Colonic mucosa (tissue), 4 donors: Measurements from ENCODE around the gene FMR1. TPM values are rescaled to one million over a fixed set of nuclear protein-coding genes. Genes with fewer than 3 reads are reported as not detected.

Experiments used
- DNase-seq: peaks from one replicate; pipeline ENCODE4 v3.0.0-alpha.2; 2020
- H3K27ac ChIP-seq: fragments of 200-600 bp; one replicate; pipeline ENCODE4 v1.8.0; 2021
- H3K27me3 ChIP-seq: fragments of 200-600 bp; one replicate; pipeline ENCODE4 v1.8.0; 2021
- H3K36me3 ChIP-seq: fragments of 200-600 bp; one replicate; pipeline ENCODE4 v1.8.0; 2021
- H3K4me1 ChIP-seq: fragments of 200-600 bp; one replicate; pipeline ENCODE4 v1.8.0; 2021; ENCODE audit warnings: mild to moderate bottlenecking
- H3K4me3 ChIP-seq: fragments of 200-600 bp; one replicate; pipeline ENCODE4 v1.8.0; 2021
- H3K9ac ChIP-seq, 2 donors: one replicate each; pipeline ENCODE4 v1.7.0; 2013; ENCODE audit warnings: control low read depth in 2 of 2, low read depth in 2 of 2, low read length in 2 of 2
- H3K9me3 ChIP-seq: fragments of 200-600 bp; one replicate; pipeline ENCODE4 v1.8.0; 2021
- CTCF ChIP-seq: fragments of 200-600 bp; IDR thresholded peaks from one replicate; pipeline ENCODE4 v1.8.0; 2022; ENCODE audit warnings: antibody characterized with exemption, mild to moderate bottlenecking
- intact Hi-C: fragments of 100-400 bp; cut with DNase I; formaldehyde crosslinking; loops from one replicate; pipeline ENCODE4 v1.14.1; 2022
- total RNA-seq, 2 donors: library from RNA; stranded (reverse); fragmentation: NEBNext Ultra II Directional in 1 of 2; extraction: Animal tissue kit (Norgen Biotek cat#: 25700) in 1 of 2; gene quantifications; one replicate each; pipeline ENCODE4 v1.2.1, GENCODE V29; 2021
- donor health status: healthy.
- donor health status: DM: no; HTN: no; CAD: no.
- donor health status: DM: no; HTN: no; CAD: no.

Gene FMR1
- total RNA-seq, 2 donors from 2014 or later, result 39.3 to 45.0 TPM

GRCh38 chrX:147908106-147908505 is 3.6 kb upstream of the FMR1 start:
- no peaks in the 10 kb centered on the region for H3K36me3 ChIP-seq
- H3K4me1 ChIP-seq, result no peaks in the 10 kb centered on the region
- H3K9me3 ChIP-seq, result no peaks in the 10 kb centered on the region
- H3K27ac ChIP-seq, result no peak overlapping the region
- no peak overlapping the region for H3K4me3 ChIP-seq
- no peak for DNase-seq
- intact Hi-C loops, result no loop called here
- no peaks in the 10 kb centered on the region for H3K27me3 ChIP-seq
- no peak for TF ChIP-seq CTCF
- no peak overlapping the region for H3K9ac ChIP-seq

GRCh38 chrX:147910607-147911006 is 1.1 kb upstream of the FMR1 start:
- Histone ChIP-seq H3K9me3 (no peaks in the 10 kb centered on the region), H3K27me3 (no peaks in the 10 kb centered on the region), H3K27ac (no peak overlapping the region), H3K4me3 (no peak overlapping the region), H3K9ac (no peak overlapping the region), H3K4me1 (no peaks in the 10 kb centered on the region), H3K36me3 (no peaks in the 10 kb centered on the region)
- no peak for DNase-seq
- intact Hi-C loops, result no loop called here
- no peak for TF ChIP-seq CTCF

- H3K9ac ChIP-seq, result peak overlapping the region; percentile 76 to 80
- H3K36me3 ChIP-seq, result no peaks in the 10 kb centered on the region
- no peaks in the 10 kb centered on the region for H3K9me3 ChIP-seq
- TF ChIP-seq CTCF, result no peak
- no peaks in the 10 kb centered on the region for H3K27me3 ChIP-seq
- peak; percentile 35 for DNase-seq
- H3K4me1 ChIP-seq, result no peaks in the 10 kb centered on the region
- H3K27ac ChIP-seq, result peak overlapping the region; percentile 83
- H3K4me3 ChIP-seq, result peak overlapping the region; percentile 54
- intact Hi-C loops, result no loop called here
Measured at GRCh38 chrX:147912093-147912801, 528 bp downstream of the FMR1 start.

- intact Hi-C loops, result no loop called here
- Histone ChIP-seq H3K4me3 (no peak overlapping the region), H3K27me3 (no peaks in the 10 kb centered on the region), H3K9ac (no peak overlapping the region), H3K27ac (no peak overlapping the region), H3K4me1 (no peaks in the 10 kb centered on the region), H3K9me3 (no peaks in the 10 kb centered on the region), H3K36me3 (no peaks in the 10 kb centered on the region)
- no peak for TF ChIP-seq CTCF
- DNase-seq, result no peak
Measured at GRCh38 chrX:147913570-147913969, 1.9 kb downstream of the FMR1 start.

GRCh38 chrX:147914591-147914990 is 2.9 kb downstream of the FMR1 start:
- Histone ChIP-seq H3K27me3 (no peaks in the 10 kb centered on the region), H3K27ac (no peak overlapping the region), H3K4me1 (no peaks in the 10 kb centered on the region), H3K4me3 (no peak overlapping the region), H3K9me3 (no peaks in the 10 kb centered on the region), H3K9ac (no peak overlapping the region), H3K36me3 (no peaks in the 10 kb centered on the region)
- TF ChIP-seq CTCF, result no peak
- intact Hi-C loops, result no loop called here
- DNase-seq, result no peak
